ENCODE data around the gene ESYT2. TPM values are rescaled to one million over a fixed set of nuclear protein-coding genes. Genes with fewer than 3 reads are reported as not detected.

Gene ESYT2
- total and polyA plus RNA-seq, 9 of the 15 experiments (the other 6 are each of a cell fraction or from before 2014, with no cell fraction given), result 5.8 to 86.9 (median 64.7) TPM

DNA sequence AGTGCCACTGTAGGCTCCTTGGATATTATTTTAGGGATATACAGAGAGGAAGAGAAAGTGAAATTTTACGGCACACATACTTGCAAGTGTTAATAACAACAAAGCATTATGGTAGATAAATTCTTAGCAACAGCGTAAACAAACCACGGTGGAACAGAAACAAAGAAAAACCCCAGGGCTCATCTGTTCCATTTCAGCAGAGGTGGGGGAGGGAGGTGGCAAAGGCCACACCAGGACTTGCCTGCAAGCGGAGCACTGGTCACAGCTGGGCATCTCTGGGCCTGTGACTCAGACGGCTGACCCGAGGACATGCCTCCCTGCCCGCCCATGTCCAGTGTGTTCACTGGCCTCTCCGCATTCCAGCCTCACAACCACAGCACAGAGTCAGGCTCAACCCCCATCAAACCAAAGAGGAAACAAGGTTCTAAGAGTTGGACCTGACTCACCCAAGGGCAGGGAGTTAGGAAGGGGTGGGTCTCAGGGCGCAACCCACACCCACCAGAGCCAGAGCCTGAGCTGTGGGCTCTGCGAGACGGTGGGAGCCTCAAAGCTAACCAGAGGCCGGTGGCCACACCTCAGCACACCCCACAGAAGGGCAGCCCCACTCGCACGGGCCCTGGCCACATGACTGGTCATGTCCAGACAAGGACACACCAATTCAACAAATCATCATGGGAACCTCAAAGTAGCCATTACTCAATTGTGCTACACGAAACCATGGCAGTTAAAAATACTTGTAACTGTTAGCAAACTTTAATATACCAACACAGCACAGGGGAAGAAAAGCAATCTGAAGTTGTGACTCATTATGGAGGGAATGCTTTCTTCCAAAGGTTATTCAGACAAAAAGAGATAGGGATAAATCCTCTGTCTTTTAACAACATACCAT is 10.7 kb downstream of the ESYT2 start (continued):
- TF ChIP-seq, protein P1, sequence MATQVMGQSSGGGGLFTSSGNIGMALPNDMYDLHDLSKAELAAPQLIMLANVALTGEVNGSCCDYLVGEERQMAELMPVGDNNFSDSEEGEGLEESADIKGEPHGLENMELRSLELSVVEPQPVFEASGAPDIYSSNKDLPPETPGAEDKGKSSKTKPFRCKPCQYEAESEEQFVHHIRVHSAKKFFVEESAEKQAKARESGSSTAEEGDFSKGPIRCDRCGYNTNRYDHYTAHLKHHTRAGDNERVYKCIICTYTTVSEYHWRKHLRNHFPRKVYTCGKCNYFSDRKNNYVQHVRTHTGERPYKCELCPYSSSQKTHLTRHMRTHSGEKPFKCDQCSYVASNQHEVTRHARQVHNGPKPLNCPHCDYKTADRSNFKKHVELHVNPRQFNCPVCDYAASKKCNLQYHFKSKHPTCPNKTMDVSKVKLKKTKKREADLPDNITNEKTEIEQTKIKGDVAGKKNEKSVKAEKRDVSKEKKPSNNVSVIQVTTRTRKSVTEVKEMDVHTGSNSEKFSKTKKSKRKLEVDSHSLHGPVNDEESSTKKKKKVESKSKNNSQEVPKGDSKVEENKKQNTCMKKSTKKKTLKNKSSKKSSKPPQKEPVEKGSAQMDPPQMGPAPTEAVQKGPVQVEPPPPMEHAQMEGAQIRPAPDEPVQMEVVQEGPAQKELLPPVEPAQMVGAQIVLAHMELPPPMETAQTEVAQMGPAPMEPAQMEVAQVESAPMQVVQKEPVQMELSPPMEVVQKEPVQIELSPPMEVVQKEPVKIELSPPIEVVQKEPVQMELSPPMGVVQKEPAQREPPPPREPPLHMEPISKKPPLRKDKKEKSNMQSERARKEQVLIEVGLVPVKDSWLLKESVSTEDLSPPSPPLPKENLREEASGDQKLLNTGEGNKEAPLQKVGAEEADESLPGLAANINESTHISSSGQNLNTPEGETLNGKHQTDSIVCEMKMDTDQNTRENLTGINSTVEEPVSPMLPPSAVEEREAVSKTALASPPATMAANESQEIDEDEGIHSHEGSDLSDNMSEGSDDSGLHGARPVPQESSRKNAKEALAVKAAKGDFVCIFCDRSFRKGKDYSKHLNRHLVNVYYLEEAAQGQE (IDR thresholded peaks at IDR 0.05; ENCODE audit: borderline replicate concordance), result peak; percentile 50
- TF ChIP-seq, protein P1 (CRISPR knock-in tag; IDR thresholded peaks at IDR 0.05; ENCODE audit: low read depth), result no peak
- TF ChIP-seq ZNF175 (CRISPR knock-in tag; IDR thresholded peaks at IDR 0.05; ENCODE audit: low read depth) (0 out of 2 replicates have a peak, but pooled peaks have one; percentile 8), ZEB2 (IDR thresholded peaks at IDR 0.05) (peak; percentile 14), SOX6 (IDR thresholded peaks at IDR 0.05) (peak; percentile 77), SMARCA4 (IDR thresholded peaks at IDR 0.05) (peak; percentile 52; the same call in 1 of the 2 replicates), ETV5 (CRISPR knock-in tag; IDR thresholded peaks at IDR 0.05; ENCODE audit: low read depth) (peak; percentile 77), ZNF766 (CRISPR knock-in tag; conservative IDR thresholded peaks at IDR 0.05) (peak; percentile 46; the same call in 1 of the 2 replicates), HMGN3 (IDR thresholded peaks at IDR 0.05; ENCODE audit: borderline replicate concordance, extremely low read depth, insufficient read length, low read depth, low read length) (no peak), ZNF143 (CRISPR knock-in tag; IDR thresholded peaks at IDR 0.05) (peak; percentile 55; the same call in 1 of the 2 replicates), DPF2 (IDR thresholded peaks at IDR 0.05) (peak; percentile 77), NR2C1 (IDR thresholded peaks at IDR 0.05) (no peak), NR2C1 (tag; IDR thresholded peaks at IDR 0.05) (peak; percentile 39; the same call in 1 of the 2 replicates), DNMT1 (IDR thresholded peaks at IDR 0.05) (no peak), SPI1 (IDR thresholded peaks at IDR 0.05; ENCODE audit: borderline replicate concordance, low read depth, low read length) (no peak)
- TF ChIP-seq, protein P2, sequence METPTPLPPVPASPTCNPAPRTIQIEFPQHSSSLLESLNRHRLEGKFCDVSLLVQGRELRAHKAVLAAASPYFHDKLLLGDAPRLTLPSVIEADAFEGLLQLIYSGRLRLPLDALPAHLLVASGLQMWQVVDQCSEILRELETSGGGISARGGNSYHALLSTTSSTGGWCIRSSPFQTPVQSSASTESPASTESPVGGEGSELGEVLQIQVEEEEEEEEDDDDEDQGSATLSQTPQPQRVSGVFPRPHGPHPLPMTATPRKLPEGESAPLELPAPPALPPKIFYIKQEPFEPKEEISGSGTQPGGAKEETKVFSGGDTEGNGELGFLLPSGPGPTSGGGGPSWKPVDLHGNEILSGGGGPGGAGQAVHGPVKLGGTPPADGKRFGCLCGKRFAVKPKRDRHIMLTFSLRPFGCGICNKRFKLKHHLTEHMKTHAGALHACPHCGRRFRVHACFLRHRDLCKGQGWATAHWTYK (CRISPR knock-in tag; IDR thresholded peaks at IDR 0.05), result 0 out of 2 replicates have a peak, but pooled peaks have one; percentile 29
- TF ChIP-seq, protein P3, sequence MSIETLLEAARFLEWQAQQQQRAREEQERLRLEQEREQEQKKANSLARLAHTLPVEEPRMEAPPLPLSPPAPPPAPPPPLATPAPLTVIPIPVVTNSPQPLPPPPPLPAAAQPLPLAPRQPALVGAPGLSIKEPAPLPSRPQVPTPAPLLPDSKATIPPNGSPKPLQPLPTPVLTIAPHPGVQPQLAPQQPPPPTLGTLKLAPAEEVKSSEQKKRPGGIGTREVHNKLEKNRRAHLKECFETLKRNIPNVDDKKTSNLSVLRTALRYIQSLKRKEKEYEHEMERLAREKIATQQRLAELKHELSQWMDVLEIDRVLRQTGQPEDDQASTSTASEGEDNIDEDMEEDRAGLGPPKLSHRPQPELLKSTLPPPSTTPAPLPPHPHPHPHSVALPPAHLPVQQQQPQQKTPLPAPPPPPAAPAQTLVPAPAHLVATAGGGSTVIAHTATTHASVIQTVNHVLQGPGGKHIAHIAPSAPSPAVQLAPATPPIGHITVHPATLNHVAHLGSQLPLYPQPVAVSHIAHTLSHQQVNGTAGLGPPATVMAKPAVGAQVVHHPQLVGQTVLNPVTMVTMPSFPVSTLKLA (conservative IDR thresholded peaks at IDR 0.05), result no peak; a peak in 3 of 4 replicates

All from K562 (cell line).